PC-9 (cell line): ENCODE measurements around the gene ARHGAP8.

Experiments used
- EZH2 ChIP-seq: fragments of 200-600 bp; sonication (generic); IDR thresholded peaks from 2 replicates; pipeline ENCODE4 v1.8.0; 2017; ENCODE audit warnings: antibody characterized with exemption, low read depth
- TF ChIP-seq, protein P1 (sequence below): fragments of 200-600 bp; sonication (generic); conservative IDR thresholded peaks from 2 replicates; pipeline ENCODE4 v1.6.1; 2017; ENCODE audit warnings: mixed run types, antibody characterized with exemption, mild to moderate bottlenecking, moderate library complexity

- TF ChIP-seq, protein P1, sequence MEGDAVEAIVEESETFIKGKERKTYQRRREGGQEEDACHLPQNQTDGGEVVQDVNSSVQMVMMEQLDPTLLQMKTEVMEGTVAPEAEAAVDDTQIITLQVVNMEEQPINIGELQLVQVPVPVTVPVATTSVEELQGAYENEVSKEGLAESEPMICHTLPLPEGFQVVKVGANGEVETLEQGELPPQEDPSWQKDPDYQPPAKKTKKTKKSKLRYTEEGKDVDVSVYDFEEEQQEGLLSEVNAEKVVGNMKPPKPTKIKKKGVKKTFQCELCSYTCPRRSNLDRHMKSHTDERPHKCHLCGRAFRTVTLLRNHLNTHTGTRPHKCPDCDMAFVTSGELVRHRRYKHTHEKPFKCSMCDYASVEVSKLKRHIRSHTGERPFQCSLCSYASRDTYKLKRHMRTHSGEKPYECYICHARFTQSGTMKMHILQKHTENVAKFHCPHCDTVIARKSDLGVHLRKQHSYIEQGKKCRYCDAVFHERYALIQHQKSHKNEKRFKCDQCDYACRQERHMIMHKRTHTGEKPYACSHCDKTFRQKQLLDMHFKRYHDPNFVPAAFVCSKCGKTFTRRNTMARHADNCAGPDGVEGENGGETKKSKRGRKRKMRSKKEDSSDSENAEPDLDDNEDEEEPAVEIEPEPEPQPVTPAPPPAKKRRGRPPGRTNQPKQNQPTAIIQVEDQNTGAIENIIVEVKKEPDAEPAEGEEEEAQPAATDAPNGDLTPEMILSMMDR, result no peak
- TF ChIP-seq EZH2, result no peak
These were observed 24.4 kb downstream of the ARHGAP8 start for GRCh38 chr22:44776605-44777363.
